Measurements from ENCODE around the gene PTH2R. TPM values are rescaled to one million over a fixed set of nuclear protein-coding genes. Genes with fewer than 3 reads are reported as not detected.

PTH2R gene
- total RNA-seq, 2 experiments from 2014 or later: not detected

- no peak for DNase-seq
- TF ChIP-seq CTCF (IDR thresholded peaks at IDR 0.05): no peak
- Histone ChIP-seq H3K9me3 (ENCODE audit: control insufficient read depth in 1 of 2, insufficient read depth in 1 of 2, low read length in 2 of 2) (no peaks in the 10 kb centered on the region), H3K4me1 (ENCODE audit: insufficient read depth, low read length) (no peaks in the 10 kb centered on the region), H3K36me3 (ENCODE audit: insufficient read depth, low read length) (no peaks in the 10 kb centered on the region), H3K27me3 (ENCODE audit: control insufficient read depth in 1 of 2, insufficient read depth in 2 of 2, low read length in 2 of 2) (no peaks in the 10 kb centered on the region), H3K27ac (ENCODE audit: low read depth in 1 of 2, low read length in 2 of 2) (no peak overlapping the region), H3K4me3 (ENCODE audit: low read length) (no peak overlapping the region)
- H3K9me3 Mint-ChIP-seq: no peaks in the 10 kb centered on the region
- no peak for ATAC-seq (ENCODE audit: poor library complexity)
- intact Hi-C loops (cut with DNase I, micrococcal nuclease): no loop called here
- no peaks in the 10 kb centered on the region for H3K36me3 Mint-ChIP-seq (ENCODE audit: low read depth)
- no peaks in the 10 kb centered on the region for H3K4me1 Mint-ChIP-seq (ENCODE audit: low read depth)
- peaks cover 27% of the 10 kb centered on the region for H3K27me3 Mint-ChIP-seq
- CTCF ChIA-PET: no interaction called here
- H3K27ac Mint-ChIP-seq: no peak overlapping the region
- POLR2A ChIA-PET: no interaction called here
- no peak overlapping the region for H3K4me3 Mint-ChIP-seq
Measured at GRCh38 chr2:208415897-208416296, 9.3 kb downstream of the PTH2R start.

GRCh38 chr2:208426412-208427045, 19.9 kb downstream of the PTH2R start:
- H3K4me3 ChIP-seq (ENCODE audit: low read length): no peak overlapping the region
- H3K9me3 ChIP-seq (ENCODE audit: control insufficient read depth in 1 of 2, insufficient read depth in 1 of 2, low read length in 2 of 2): no peaks in the 10 kb centered on the region
- H3K36me3 Mint-ChIP-seq (ENCODE audit: low read depth): no peaks in the 10 kb centered on the region
- H3K36me3 ChIP-seq (ENCODE audit: insufficient read depth, low read length): no peaks in the 10 kb centered on the region
- H3K27ac ChIP-seq (ENCODE audit: low read depth in 1 of 2, low read length in 2 of 2): no peak overlapping the region
- TF ChIP-seq CTCF (IDR thresholded peaks at IDR 0.05): no peak
- H3K4me1 Mint-ChIP-seq (ENCODE audit: low read depth): no peaks in the 10 kb centered on the region
- H3K27ac Mint-ChIP-seq: no peak overlapping the region
- peaks cover 4% of the 10 kb centered on the region for H3K9me3 Mint-ChIP-seq
- peaks cover 6% of the 10 kb centered on the region for H3K27me3 Mint-ChIP-seq
- POLR2A ChIA-PET: no interaction called here
- DNase-seq (no peak), ATAC-seq (ENCODE audit: poor library complexity) (no peak)
- H3K27me3 ChIP-seq (ENCODE audit: control insufficient read depth in 1 of 2, insufficient read depth in 2 of 2, low read length in 2 of 2): no peaks in the 10 kb centered on the region
- H3K4me1 ChIP-seq (ENCODE audit: insufficient read depth, low read length): no peaks in the 10 kb centered on the region
- H3K4me3 Mint-ChIP-seq: no peak overlapping the region
- CTCF ChIA-PET: no interaction called here
- intact Hi-C loops (cut with DNase I, micrococcal nuclease): no loop called here

- Histone ChIP-seq H3K4me3 (ENCODE audit: low read length) (no peak overlapping the region), H3K36me3 (ENCODE audit: insufficient read depth, low read length) (no peaks in the 10 kb centered on the region), H3K27ac (ENCODE audit: low read depth in 1 of 2, low read length in 2 of 2) (no peak overlapping the region), H3K27me3 (ENCODE audit: control insufficient read depth in 1 of 2, insufficient read depth in 2 of 2, low read length in 2 of 2) (peaks cover 0 to 3% of the 10 kb centered on the region in 2 experiments), H3K4me1 (ENCODE audit: insufficient read depth, low read length) (no peaks in the 10 kb centered on the region), H3K9me3 (ENCODE audit: control insufficient read depth in 1 of 2, insufficient read depth in 1 of 2, low read length in 2 of 2) (no peaks in the 10 kb centered on the region)
- Mint-ChIP-seq H3K9me3 (no peaks in the 10 kb centered on the region), H3K27me3 (peaks cover 27% of the 10 kb centered on the region), H3K36me3 (ENCODE audit: low read depth) (no peaks in the 10 kb centered on the region), H3K27ac (no peak overlapping the region), H3K4me1 (ENCODE audit: low read depth) (no peaks in the 10 kb centered on the region), H3K4me3 (no peak overlapping the region)
- POLR2A ChIA-PET: no interaction called here
- DNase-seq (no peak), ATAC-seq (ENCODE audit: poor library complexity) (no peak)
- no peak for TF ChIP-seq CTCF (IDR thresholded peaks at IDR 0.05)
- intact Hi-C loops (cut with DNase I, micrococcal nuclease): no loop called here
- CTCF ChIA-PET: no interaction called here
Measured at GRCh38 chr2:208437755-208438154, 31.2 kb downstream of the PTH2R start.
